Measurements from ENCODE around the gene FCHSD2. TPM values are rescaled to one million over a fixed set of nuclear protein-coding genes. Genes with fewer than 3 reads are reported as not detected.

FCHSD2 gene
- total and polyA plus RNA-seq, 2 of the 13 experiments (the other 11 are each of a cell fraction or from before 2014, with no cell fraction given): 20.5 to 24.8 TPM

GRCh38 chr11:73163638-73164174, 21.6 kb upstream of the FCHSD2 start (continued):
- no peak for TF ChIP-seq ZNF770 (CRISPR knock-in tag; IDR thresholded peaks at IDR 0.05)
- peak; percentile 37; the same call in 1 of the 2 replicates for TF ChIP-seq HNF4A (CRISPR knock-in tag; IDR thresholded peaks at IDR 0.05)
- no peak for TF ChIP-seq ZBTB37 (CRISPR knock-in tag; IDR thresholded peaks at IDR 0.05)
- no peak for TF ChIP-seq FUBP1 (CRISPR knock-in tag; IDR thresholded peaks at IDR 0.05; ENCODE audit: borderline replicate concordance)
- TF ChIP-seq TARDBP (CRISPR knock-in tag; IDR thresholded peaks at IDR 0.05): peak; percentile 51; the same call in 1 of the 2 replicates
- TF ChIP-seq TGIF2 (CRISPR knock-in tag; IDR thresholded peaks at IDR 0.05): 0 out of 2 replicates have a peak, but pooled peaks have one; percentile 34
- TF ChIP-seq KMT2A (CRISPR knock-in tag; IDR thresholded peaks at IDR 0.05): no peak
- no peak for TF ChIP-seq CSRNP1 (CRISPR knock-in tag; IDR thresholded peaks at IDR 0.05)
- no peak for TF ChIP-seq ZNF235 (CRISPR knock-in tag; IDR thresholded peaks at IDR 0.05; ENCODE audit: borderline replicate concordance)
- no peak for TF ChIP-seq PATZ1 (CRISPR knock-in tag; IDR thresholded peaks at IDR 0.05)
- no peak for TF ChIP-seq ZNF619 (CRISPR knock-in tag; IDR thresholded peaks at IDR 0.05)
- TF ChIP-seq NCOR1 (IDR thresholded peaks at IDR 0.05; ENCODE audit: borderline replicate concordance, low read length): 0 out of 2 replicates have a peak, but pooled peaks have one; percentile 5
- peak in 1 of 2 experiments; percentile 41; a peak in 1 of 4 replicates for TF ChIP-seq EP300 (IDR thresholded peaks at IDR 0.05; ENCODE audit: low read depth in 2 of 2, low read length in 2 of 2)
- peak; percentile 30; the same call in 1 of the 2 replicates for TF ChIP-seq EP300 (CRISPR knock-in tag; IDR thresholded peaks at IDR 0.05; ENCODE audit: borderline replicate concordance)
- TF ChIP-seq MAFK (conservative IDR thresholded peaks at IDR 0.05 in 1 of 2, IDR thresholded peaks at IDR 0.05 in 1 of 2; ENCODE audit: low read length in 2 of 2): peak in 1 of 2 experiments; percentile 12; a peak in 1 of 4 replicates
- no peak for TF ChIP-seq SNAPC2 (CRISPR knock-in tag; IDR thresholded peaks at IDR 0.05)
- 0 out of 2 replicates have a peak, but pooled peaks have one; percentile 4 for TF ChIP-seq RARA (CRISPR knock-in tag; IDR thresholded peaks at IDR 0.05)
- no peak for TF ChIP-seq ZNF678 (CRISPR knock-in tag; IDR thresholded peaks at IDR 0.05)
- TF ChIP-seq ZNF414 (CRISPR knock-in tag; IDR thresholded peaks at IDR 0.05): 0 out of 2 replicates have a peak, but pooled peaks have one; percentile 32
